ENCODE results near the gene RAP2A. TPM values are rescaled to one million over a fixed set of nuclear protein-coding genes. Genes with fewer than 3 reads are reported as not detected.

RAP2A gene
- total and polyA plus RNA-seq, 10 of the 15 experiments (the other 5 are each of a cell fraction or from before 2014, with no cell fraction given) = 3.5 to 35.1 (median 14.9) TPM

- TF ChIP-seq ZNF687 (IDR thresholded peaks at IDR 0.05) = no peak
- TF ChIP-seq NFIC (IDR thresholded peaks at IDR 0.05; ENCODE audit: low read depth, low read length) = no peak
- no peak for TF ChIP-seq CEBPZ (IDR thresholded peaks at IDR 0.05; ENCODE audit: low read depth, low read length)
- no peak for TF ChIP-seq ZNF384 (IDR thresholded peaks at IDR 0.05; ENCODE audit: borderline replicate concordance, low read depth, low read length)
- TF ChIP-seq USF1 (IDR thresholded peaks at IDR 0.05; ENCODE audit: borderline replicate concordance, extremely low read length, insufficient read depth, low read depth, low read length) = no peak
- TF ChIP-seq EGR1 (IDR thresholded peaks at IDR 0.05; ENCODE audit: borderline replicate concordance in 1 of 2, low read depth in 2 of 2, low read length in 2 of 2) = no peak
These were observed 72.5 kb downstream of the RAP2A start (continued) for GRCh38 chr13:97506511-97506910.
